Right atrium auricular region (tissue), 2 donors: ENCODE results near the gene SCTR. TPM values are rescaled to one million over a fixed set of nuclear protein-coding genes. Genes with fewer than 3 reads are reported as not detected.
A peak's percentile ranks its signal among the peaks of the same experiment; 100 is the strongest.

Experiments used
- DNase-seq: peaks from one replicate; pipeline ENCODE4 v3.0.0-alpha.2; 2019; ENCODE audit warnings: low spot score
- H3K27ac ChIP-seq, 2 donors: fragments of 200-600 bp; sonication (generic); 1 replicate in 1 of 2; 2 replicates in 1 of 2; pipeline ENCODE4 v1.5.1; 2016 to 2019
- H3K27me3 ChIP-seq, 2 donors: fragments of 200-600 bp; sonication (generic); one replicate each; pipeline versions ENCODE4 v1.5.1 to v1.6.0; 2017 to 2019
- H3K36me3 ChIP-seq: fragments of 200-600 bp; sonication (generic); one replicate; pipeline ENCODE4 v1.5.1; 2016
- H3K4me1 ChIP-seq, 2 donors: fragments of 200-600 bp; sonication (generic); one replicate each; pipeline versions ENCODE4 v1.5.1 to v1.6.0; 2017 to 2019
- H3K4me3 ChIP-seq, 2 donors: fragments of 200-600 bp; sonication (generic); 1 replicate in 1 of 2; 2 replicates in 1 of 2; pipeline ENCODE4 v1.5.1; 2017 to 2019; ENCODE audit warnings: mild to moderate bottlenecking in 1 of 2, moderate library complexity in 1 of 2
- H3K9me3 ChIP-seq, 2 donors: fragments of 200-600 bp; sonication (generic); one replicate each; pipeline ENCODE4 v1.5.1; 2019
- total RNA-seq, 2 donors: library from RNA; depleted of rRNA; stranded (reverse); fragments of >200 nt; gene quantifications; one replicate each; pipeline ENCODE4 v1.1.0, GENCODE V29; 2016
- TF ChIP-seq, protein P1 (sequence below), 2 donors: fragments of 200-600 bp; sonication (generic); IDR thresholded peaks; one replicate each; pipeline ENCODE4 v1.5.1; 2019; ENCODE audit warnings: antibody characterized with exemption in 2 of 2

The SCTR gene
- total RNA-seq, 2 donors from 2014 or later, result not detected

- Histone ChIP-seq H3K4me3 (no peak overlapping the region), H3K27me3 (no peaks in the 10 kb centered on the region), H3K27ac (peak overlapping the region; percentile 79 to 94), H3K36me3 (no peaks in the 10 kb centered on the region), H3K4me1 (peaks cover 0 to 68% of the 10 kb centered on the region in 2 donors), H3K9me3 (no peaks in the 10 kb centered on the region)
- peak; percentile 61 for DNase-seq
- TF ChIP-seq, protein P1, sequence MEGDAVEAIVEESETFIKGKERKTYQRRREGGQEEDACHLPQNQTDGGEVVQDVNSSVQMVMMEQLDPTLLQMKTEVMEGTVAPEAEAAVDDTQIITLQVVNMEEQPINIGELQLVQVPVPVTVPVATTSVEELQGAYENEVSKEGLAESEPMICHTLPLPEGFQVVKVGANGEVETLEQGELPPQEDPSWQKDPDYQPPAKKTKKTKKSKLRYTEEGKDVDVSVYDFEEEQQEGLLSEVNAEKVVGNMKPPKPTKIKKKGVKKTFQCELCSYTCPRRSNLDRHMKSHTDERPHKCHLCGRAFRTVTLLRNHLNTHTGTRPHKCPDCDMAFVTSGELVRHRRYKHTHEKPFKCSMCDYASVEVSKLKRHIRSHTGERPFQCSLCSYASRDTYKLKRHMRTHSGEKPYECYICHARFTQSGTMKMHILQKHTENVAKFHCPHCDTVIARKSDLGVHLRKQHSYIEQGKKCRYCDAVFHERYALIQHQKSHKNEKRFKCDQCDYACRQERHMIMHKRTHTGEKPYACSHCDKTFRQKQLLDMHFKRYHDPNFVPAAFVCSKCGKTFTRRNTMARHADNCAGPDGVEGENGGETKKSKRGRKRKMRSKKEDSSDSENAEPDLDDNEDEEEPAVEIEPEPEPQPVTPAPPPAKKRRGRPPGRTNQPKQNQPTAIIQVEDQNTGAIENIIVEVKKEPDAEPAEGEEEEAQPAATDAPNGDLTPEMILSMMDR (IDR thresholded peaks at IDR 0.05), result no peak
Observed at GRCh38 chr2:119482481-119483394, 41.5 kb downstream of the SCTR start.

DNA sequence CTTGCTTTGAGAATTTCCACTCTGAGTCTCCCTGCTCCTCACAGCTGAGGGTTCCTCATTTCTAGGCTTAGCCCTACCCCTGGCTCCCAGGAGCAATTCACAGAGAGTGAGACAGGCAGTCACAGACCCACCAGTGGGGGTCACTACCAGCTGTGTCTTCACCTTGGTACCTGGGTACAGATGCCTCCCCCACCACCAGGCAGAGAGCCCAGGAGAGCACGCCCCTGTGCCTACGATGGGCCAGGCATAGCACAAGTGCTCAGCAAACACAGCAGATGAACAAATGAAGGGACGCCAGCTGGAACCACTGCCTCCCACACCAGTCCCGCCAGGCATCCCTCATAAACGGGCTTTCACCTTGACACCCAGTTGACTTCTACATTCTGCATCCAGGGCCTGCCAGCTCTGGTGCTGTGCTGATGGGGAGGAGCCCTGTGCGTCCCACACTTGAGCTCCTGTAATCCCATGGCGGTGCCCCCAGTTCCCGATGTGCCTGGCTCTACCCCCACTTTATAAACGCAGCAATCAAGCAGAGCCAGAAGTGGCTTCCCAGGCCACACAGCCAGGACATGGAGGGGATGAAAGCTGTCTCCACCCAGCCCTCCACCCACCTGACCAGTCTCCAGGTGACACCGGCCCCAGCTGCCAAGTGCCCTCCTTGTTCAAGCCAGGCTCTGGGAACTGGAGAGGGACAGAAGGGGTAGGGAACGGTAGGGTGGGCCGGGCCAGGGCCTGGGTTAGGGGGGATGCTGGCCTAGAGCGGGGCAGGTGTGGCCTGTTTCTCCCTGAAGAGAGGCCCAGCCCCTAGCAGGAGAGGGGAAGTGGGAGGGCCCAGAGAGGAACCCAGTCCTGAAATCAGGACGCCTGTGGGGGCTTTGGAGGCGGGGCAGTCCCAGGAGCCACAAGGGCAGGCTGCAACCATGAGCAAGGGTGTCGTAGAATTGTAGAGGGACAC lies 42.5 kb downstream of the SCTR start:
- DNase-seq, result peak; percentile 56
- no peak overlapping the region for H3K4me3 ChIP-seq
- no peaks in the 10 kb centered on the region for H3K36me3 ChIP-seq
- TF ChIP-seq, protein P1 (IDR thresholded peaks at IDR 0.05), result no peak
- peaks cover 0 to 58% of the 10 kb centered on the region in 2 donors for H3K4me1 ChIP-seq
- no peaks in the 10 kb centered on the region for H3K27me3 ChIP-seq
- H3K9me3 ChIP-seq, result no peaks in the 10 kb centered on the region
- peak overlapping the region; percentile 79 to 94 for H3K27ac ChIP-seq

DNA sequence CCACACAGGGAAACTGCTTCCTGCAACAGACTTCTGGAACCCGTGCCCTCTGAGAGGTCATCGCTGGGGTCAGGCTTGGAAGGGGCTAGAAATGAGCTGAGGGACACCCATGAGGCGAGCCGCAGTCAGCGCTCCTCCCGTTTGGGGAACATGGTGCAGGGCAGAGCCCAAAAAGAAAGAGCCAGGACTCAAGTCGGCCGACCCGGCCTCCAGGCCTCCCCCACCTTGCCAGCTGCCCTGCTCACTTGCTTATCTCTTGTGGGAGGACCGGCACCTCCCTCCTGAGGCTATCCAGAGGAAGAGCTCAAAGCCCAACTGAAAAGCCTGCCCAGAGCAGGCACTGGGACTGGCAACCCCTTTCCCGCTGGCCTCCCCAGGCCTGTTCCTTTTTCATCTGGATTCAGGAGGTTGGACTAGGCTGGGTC lies 43.6 kb downstream of the SCTR start:
- Histone ChIP-seq H3K36me3 (no peaks in the 10 kb centered on the region), H3K4me3 (no peak overlapping the region), H3K9me3 (no peaks in the 10 kb centered on the region), H3K27ac (peak overlapping the region; percentile 79 to 94), H3K27me3 (no peaks in the 10 kb centered on the region), H3K4me1 (peaks cover 0 to 56% of the 10 kb centered on the region in 2 donors)
- peak; percentile 34 for DNase-seq
- TF ChIP-seq, protein P1 (IDR thresholded peaks at IDR 0.05), result no peak

DNA sequence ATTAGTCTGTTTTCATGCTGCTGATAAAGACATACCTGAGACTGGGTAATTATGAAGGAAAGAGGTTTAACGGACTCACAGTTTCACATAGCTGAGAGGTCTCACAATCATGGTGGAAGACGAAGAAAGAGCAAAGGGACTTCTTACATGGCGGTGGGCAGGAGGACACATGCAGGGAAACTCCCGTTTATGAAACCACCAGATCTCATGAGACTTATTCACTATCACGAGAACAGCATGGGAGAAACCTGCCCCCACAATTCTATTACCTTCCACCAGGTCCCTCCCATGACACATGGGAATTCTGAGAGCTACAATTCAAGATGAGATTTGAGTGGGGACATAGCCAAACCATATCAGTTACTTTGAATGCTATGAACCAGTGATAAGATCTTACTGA lies 44.1 kb downstream of the SCTR start:
- H3K9me3 ChIP-seq, result no peaks in the 10 kb centered on the region
- no peaks in the 10 kb centered on the region for H3K36me3 ChIP-seq
- DNase-seq, result no peak
- TF ChIP-seq, protein P1 (IDR thresholded peaks at IDR 0.05), result no peak
- no peaks in the 10 kb centered on the region for H3K27me3 ChIP-seq
- H3K27ac ChIP-seq, result peak overlapping the region; percentile 79 to 94
- H3K4me1 ChIP-seq, result peaks cover 0 to 53% of the 10 kb centered on the region in 2 donors
- H3K4me3 ChIP-seq, result no peak overlapping the region

DNA sequence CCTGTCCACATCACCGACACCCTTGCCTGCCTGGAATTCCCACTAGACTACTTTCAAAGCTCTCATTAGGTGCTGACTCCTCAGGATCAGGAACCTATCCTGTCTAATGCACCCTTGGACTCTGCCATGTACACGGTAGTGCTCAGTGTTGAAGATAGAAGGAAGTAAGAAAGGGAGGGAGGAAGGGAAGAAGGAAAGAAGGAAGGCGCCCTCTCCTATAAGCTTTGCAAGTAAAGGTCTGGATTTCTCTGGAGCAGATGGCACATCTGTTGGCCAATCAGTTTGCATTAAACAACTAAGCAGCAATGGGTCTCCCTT lies 45.3 kb downstream of the SCTR start:
- H3K4me1 ChIP-seq, result peaks cover 0 to 46% of the 10 kb centered on the region in 2 donors
- H3K4me3 ChIP-seq, result no peak overlapping the region
- H3K9me3 ChIP-seq, result no peaks in the 10 kb centered on the region
- H3K27ac ChIP-seq, result no peak overlapping the region
- H3K27me3 ChIP-seq, result no peaks in the 10 kb centered on the region
- DNase-seq, result no peak
- H3K36me3 ChIP-seq, result no peaks in the 10 kb centered on the region
- TF ChIP-seq, protein P1 (IDR thresholded peaks at IDR 0.05), result no peak
